ENCODE results near the gene GBA2.

Gene GBA2

GRCh38 chr9:35738186-35738585 is 10.8 kb downstream of the GBA2 start:
- DNase-seq (ENCODE audit: low spot score), result no peak

- no peak for DNase-seq (ENCODE audit: low spot score)
Measured at GRCh38 chr9:35737143-35737542, 11.9 kb downstream of the GBA2 start.

DNA sequence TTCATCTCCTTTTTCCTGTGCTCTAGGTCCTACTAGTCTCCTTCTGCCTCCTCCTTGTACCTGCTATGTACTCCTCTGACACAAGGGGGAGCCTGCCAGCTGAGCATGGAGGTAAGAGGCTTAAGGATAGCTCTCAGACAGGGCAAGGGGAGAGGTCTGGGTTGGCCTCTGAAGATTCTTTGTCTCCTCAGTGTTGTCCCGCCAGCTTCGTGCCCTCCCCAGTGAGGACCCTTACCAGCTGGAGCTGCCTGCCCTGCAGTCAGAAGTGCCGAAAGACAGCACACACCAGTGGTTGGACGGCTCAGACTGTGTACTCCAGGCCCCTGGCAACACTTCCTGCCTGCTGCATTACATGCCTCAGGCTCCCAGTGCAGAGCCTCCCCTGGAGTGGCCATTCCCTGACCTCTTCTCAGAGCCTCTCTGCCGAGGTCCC is 12.8 kb downstream of the GBA2 start:
- DNase-seq (ENCODE audit: low spot score), result peak; percentile 80

- no peak for DNase-seq (ENCODE audit: low spot score)
Measured at GRCh38 chr9:35734096-35734495, 14.9 kb downstream of the GBA2 start.

GRCh38 chr9:35732800-35733541 is 16.1 kb downstream of the GBA2 start:
- DNase-seq (ENCODE audit: low spot score), result no peak

DNA sequence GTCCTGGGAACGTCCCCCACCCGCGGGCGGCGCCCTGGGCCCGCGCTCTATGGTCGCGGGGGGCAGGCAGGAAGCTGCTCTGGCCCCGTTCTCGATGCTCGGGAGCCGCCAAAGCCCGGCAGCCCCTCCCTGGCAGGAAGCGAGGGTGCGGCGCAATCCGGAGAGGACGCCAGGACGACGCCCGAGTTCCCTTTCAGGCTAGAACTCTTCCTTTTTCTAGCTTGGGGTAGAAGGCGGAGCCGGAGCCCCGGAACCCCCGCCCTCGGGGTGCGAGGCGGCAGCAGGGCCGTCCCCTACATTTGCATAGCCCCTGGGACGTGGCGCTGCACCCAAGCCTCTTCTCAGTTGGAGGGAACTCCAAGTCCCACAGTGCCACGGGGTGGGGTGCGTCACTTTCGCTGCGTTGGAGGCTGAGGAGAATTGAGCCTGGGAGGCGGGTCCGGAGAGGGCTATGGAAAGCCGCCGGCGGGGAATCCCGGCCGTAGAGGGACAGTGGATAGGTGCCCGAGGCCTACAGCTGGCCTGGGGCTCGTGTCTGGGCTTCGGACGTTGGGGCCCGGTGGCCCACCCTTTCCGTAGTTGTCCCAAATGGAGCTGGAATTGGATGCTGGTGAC is 16.7 kb downstream of the GBA2 start, which contains the start of the genes CREB3 and TLN1:
Gene CREB3 (plus strand): TSS at position 482 of the 615 bp plus-strand sequence. CDS start 107 bp downstream, at position 589.
Gene TLN1 (minus strand): TSS at position 11 of the 615 bp plus-strand sequence. CDS start 6,501 bp downstream, outside the sequence.
- DNase-seq (ENCODE audit: low spot score), result peak; percentile 96

DNA sequence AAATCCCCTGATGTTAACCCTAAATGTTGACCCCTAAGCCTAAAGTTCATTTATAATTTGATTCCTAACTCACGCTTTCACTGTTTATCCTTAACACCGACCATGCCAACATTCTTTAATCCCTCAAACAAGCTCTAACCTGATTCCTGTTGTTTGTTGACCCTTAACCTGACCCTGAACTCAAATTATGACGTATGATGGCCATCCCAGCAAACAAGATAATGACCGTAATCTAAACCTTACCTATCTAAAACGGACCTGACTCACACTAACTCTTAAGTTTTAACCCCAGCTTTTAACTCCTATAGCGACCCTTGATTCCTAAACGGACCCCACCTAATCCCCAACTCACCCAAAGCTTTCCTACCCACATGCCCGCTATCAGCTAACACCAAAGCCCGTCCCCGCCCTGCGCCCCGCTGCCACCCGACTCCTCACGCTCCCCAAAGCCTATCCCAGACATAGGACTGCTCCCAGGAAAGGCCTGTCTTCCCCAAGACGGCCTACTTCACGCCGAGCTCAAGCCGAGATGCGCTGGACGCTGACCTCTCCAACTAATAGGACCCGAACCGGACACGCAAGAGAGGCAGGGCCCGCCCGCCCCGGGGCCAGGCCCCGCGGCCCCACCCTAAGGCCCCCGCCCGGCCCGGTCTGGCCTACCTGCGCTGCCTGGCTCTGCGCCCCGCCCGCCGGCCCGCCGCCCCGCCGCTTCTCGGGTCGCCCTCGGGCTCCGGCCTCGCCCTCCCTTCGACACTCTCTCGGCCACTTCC is 17.4 kb downstream of the GBA2 start:
- DNase-seq (ENCODE audit: low spot score), result no peak

GRCh38 chr9:35730486-35730854 is 18.6 kb downstream of the GBA2 start:
- DNase-seq (ENCODE audit: low spot score), result no peak

GRCh38 chr9:35729700-35730485 is 19.1 kb downstream of the GBA2 start:
- peak; percentile 78 for DNase-seq (ENCODE audit: low spot score)

DNA sequence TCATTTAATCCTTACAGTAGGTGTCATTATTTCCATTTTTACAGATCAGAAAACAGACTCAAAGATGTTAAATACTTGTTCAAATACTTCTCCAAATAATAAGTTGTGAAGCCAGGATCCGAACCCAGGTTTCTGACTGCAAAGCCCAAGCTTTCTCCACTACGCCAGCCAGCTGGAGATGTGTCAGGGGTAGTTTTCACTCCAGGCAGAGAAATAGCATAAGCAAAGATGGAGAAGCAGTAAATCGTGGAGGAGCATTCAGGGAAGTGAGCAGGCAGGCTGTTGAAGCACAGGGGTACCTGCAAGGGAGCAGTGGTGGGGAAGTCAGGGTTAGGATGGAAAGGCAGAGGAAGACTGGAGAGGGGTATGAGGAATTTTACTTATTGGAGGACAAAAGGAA is 19.9 kb downstream of the GBA2 start:
- DNase-seq (ENCODE audit: low spot score), result no peak

GRCh38 chr9:35728041-35728971 is 20.7 kb downstream of the GBA2 start:
- no peak for DNase-seq (ENCODE audit: low spot score)

DNA sequence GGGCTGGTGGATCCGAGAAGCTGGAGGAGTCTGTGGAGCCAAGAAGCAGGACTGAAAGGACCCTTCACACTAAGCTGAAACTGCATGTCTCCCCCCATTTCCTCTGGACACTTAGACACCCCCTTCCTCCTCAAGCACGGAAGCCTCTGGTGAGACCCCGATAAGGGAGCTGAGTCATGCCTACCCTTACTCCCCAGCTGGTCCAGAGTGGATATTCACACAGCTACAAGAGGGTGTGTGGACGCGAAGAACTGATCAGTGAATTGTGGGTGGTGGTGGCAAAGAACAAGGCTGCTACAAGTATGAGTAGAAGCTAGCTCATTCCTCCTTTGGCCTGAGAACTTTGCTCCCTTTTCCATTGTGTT is 21.4 kb downstream of the GBA2 start:
- no peak for DNase-seq (ENCODE audit: low spot score)

DNA sequence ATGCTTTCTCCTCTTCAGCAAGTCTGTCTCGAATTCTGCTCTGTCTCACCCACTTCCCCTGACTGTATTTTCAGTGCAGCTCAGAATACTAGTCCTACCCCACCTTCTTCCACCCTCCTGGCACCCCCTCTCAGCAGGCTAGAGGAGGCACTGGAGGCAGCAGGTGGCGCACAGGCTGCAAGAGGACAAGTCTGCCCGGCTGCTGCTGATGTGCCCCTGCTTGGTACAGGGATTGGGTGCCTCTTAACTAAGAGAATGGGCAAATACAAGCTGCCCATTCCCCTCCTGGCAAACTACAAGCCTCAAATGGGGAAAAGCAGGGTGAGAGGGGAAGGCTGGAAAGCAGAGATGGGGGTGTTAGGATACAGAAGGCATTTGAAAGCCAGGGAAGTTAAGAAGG is 22.1 kb downstream of the GBA2 start:
- DNase-seq (ENCODE audit: low spot score), result peak; percentile 51

DNA sequence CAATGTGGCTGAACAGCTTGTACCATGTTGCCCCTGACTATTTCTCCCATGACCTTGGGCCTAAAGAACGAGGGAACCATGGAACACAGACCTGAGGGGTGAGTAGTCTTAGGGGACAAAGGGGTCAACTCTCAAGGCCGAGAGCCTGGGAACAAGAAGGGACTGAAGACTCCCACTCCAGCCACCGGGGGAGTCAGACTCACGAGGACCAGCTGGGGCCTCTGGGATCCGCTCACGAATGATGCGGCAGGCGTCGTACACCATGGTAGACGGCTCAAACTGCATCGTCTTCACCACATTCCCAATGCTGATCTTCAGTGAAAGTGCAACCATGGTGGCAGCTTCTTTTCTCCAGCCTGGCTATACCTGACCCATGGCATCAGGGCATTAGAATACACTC is 23.7 kb downstream of the GBA2 start:
- no peak for DNase-seq (ENCODE audit: low spot score)

- DNase-seq (ENCODE audit: low spot score), result no peak
Measured at GRCh38 chr9:35723908-35724307, 25.1 kb downstream of the GBA2 start.

- no peak for DNase-seq (ENCODE audit: low spot score)
Measured at GRCh38 chr9:35723426-35723825, 25.6 kb downstream of the GBA2 start.

DNA sequence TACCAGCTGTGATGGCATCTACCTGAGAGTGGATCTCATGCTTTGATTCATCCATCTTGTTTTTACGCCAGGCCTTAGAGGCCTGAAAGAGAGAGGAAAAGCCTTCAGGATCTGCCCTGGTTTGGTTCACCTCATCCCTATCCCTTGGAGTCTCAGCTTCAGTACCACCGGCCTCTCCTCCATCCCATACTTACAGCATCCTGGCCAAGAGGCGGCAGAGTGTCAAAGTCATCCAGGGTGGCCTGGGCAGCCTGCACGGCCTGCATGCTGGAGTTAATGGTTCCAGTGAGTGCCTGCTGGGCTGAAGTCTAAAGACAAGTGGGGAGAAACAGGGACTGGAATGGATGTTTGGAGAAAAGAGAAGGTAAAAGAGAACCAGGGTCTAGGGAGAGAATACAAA is 29.5 kb downstream of the GBA2 start:
- no peak for DNase-seq (ENCODE audit: low spot score)

DNA sequence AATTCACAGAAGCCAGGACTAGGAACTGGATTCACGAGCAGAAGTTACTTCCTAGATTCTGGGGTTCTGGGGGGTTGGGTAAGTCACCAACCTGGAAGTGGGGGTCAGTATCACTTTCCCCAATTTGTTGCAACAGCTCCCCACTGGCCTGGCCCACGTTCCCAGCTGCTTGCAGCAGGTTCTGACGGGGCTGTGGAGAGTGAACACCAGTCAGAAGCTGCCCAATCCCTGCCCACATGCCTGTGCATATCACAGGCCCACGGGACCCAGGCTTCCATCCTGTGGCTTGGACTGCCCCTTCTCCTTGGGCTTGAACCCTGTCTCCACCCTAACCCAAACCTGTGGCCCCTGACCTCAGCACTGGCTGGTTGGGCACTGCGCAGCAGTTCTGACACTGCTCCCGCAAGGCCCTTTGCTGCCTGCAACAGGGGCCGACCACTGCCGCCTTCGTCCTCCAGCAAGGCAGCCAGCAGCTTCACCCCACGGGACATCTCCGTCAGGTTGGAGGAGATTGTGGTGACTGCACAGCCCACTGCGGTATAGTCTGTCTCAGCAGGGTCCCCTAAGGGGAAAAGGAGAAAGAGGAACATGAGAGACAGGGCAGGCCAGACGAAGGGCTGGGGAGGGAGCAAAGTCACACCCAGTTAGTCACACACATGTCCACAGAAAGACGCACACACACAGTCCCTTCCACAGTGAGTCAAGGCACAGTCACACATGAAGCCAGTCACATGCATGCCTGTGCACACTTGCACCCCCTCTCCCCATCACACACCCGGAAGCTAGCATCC is 30.1 kb downstream of the GBA2 start:
- no peak for DNase-seq (ENCODE audit: low spot score)

DNA sequence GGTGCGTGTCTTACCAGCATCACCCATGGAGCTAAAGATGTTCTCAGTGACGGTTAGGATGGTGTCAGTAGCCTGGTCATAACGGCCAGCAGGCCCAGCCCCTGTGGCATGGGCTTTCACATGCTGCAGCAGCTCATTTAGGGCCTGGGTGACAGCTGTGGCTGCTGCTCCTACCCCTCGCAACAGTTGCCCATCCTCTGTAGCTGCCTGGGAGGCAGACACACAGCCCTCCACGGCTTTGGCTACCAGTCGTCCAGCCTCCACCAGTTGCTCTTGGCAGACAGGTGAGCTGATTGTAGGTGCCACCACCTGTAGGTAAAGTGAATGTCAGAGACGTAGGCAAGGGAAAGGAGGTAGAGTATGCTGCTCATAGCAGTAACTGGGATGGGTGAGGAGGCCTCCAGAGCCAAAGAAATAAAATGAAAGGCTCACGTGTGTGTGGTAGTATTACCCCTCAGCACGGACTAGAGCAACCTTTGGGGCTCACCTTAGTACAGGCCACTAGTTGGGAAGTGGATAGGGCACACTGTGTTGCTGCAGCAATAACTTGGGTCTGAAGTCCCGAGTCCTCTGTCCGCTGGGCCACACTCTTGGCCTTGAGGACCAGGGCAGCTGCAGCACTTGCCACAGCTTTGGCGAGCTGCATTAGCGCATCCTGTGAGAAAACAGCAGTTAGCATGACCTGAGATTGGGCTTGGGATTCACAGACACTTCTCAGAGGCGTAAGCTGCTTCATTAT is 31.7 kb downstream of the GBA2 start:
- no peak for DNase-seq (ENCODE audit: low spot score)

Measured in D341Med (cell line).